ENCODE results near the gene SYT13.

DNA sequence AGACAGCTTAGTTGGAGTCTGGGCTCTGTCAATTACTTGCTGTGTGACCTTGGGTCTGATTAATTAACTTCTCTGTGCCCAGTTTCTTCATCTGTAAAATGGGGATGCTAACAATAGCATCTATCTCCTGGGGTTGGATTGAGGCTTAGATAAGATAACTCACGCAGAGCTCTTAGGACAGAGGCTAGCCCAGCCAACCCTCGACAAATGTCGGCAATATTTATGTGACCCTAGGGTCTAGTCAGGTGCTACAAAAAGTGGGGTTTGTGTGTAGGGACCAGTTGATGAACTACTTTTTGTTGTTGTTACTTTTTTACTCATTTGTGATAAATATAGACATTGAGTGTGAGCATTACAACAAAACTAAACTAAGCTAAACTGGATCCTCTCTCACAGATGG is 22.4 kb downstream of the SYT13 start:
- TF ChIP-seq EP300 (IDR thresholded peaks at IDR 0.05) (no peak), CTCF (IDR thresholded peaks at IDR 0.05) (no peak)

Measured in upper lobe of left lung (tissue), 4 donors.